H9 (cell line): Measurements from ENCODE around the gene DISP1. TPM values are rescaled to one million over a fixed set of nuclear protein-coding genes. Genes with fewer than 3 reads are reported as not detected.

Source experiments
- DNase-seq: peaks from one replicate; pipeline ENCODE4 v3.0.0-alpha.2; 2017
- H2AFZ ChIP-seq: one replicate; pipeline ENCODE4 v1.6.1; 2013; ENCODE audit warnings: mild to moderate bottlenecking, low read length, control low read depth, moderate library complexity
- H2AK5ac ChIP-seq: 2 replicates; pipeline ENCODE4 v1.6.1; 2013; ENCODE audit warnings: low read length, control low read depth, mixed read lengths; ENCODE audit not compliant: insufficient read length
- H2BK120ac ChIP-seq: one replicate; pipeline ENCODE4 v1.6.1; 2013; ENCODE audit warnings: low read depth, mild to moderate bottlenecking, low read length, control low read depth, inconsistent platforms; ENCODE audit not compliant: poor library complexity, severe bottlenecking
- H2BK12ac ChIP-seq: 2 replicates; pipeline ENCODE4 v1.6.1; 2013; ENCODE audit warnings: low read length, control low read depth, mixed read lengths, low read depth; ENCODE audit not compliant: insufficient read length
- H2BK15ac ChIP-seq: 2 replicates; pipeline ENCODE4 v1.6.1; 2013; ENCODE audit warnings: low read depth, low read length, control low read depth
- H2BK20ac ChIP-seq: one replicate; pipeline ENCODE4 v1.6.1; 2013; ENCODE audit warnings: low read depth, mild to moderate bottlenecking, low read length, control low read depth, inconsistent platforms; ENCODE audit not compliant: poor library complexity, severe bottlenecking
- H2BK5ac ChIP-seq: 2 replicates; pipeline ENCODE4 v1.6.1; 2013; ENCODE audit warnings: low read length, control low read depth, mixed read lengths; ENCODE audit not compliant: insufficient read length
- H3K14ac ChIP-seq: 2 replicates; pipeline ENCODE4 v1.6.1; 2013; ENCODE audit warnings: low read length, control low read depth; ENCODE audit not compliant: insufficient read depth
- H3K18ac ChIP-seq: 2 replicates; pipeline ENCODE4 v1.6.1; 2013; ENCODE audit warnings: low read depth, mild to moderate bottlenecking, mixed read lengths, low read length, control low read depth; ENCODE audit not compliant: insufficient read length
- H3K23ac ChIP-seq: 2 replicates; pipeline ENCODE4 v1.6.1; 2013; ENCODE audit warnings: low read length, control low read depth, mixed read lengths, low read depth; ENCODE audit not compliant: insufficient read length
- H3K23me2 ChIP-seq: 2 replicates; pipeline ENCODE4 v1.6.1; 2013; ENCODE audit warnings: low read depth, mild to moderate bottlenecking, mixed read lengths, low read length, control low read depth; ENCODE audit not compliant: insufficient read length, poor library complexity, severe bottlenecking
- H3K27ac ChIP-seq: 2 replicates; pipeline ENCODE4 v1.5.1; 2013; ENCODE audit warnings: low read length, control low read depth, mixed read lengths, low read depth; ENCODE audit not compliant: insufficient read length
- H3K27me3 ChIP-seq: 2 replicates; pipeline ENCODE4 v1.6.1; 2013; ENCODE audit warnings: low read length, control low read depth, inconsistent platforms; ENCODE audit not compliant: insufficient read depth
- H3K4ac ChIP-seq: 2 replicates; pipeline ENCODE4 v1.6.1; 2013; ENCODE audit warnings: low read depth, mild to moderate bottlenecking, control low read depth, inconsistent platforms, low read length, moderate library complexity
- H3K4me1 ChIP-seq: 2 replicates; pipeline ENCODE4 v1.6.1; 2013; ENCODE audit warnings: low read length, control low read depth, inconsistent platforms; ENCODE audit not compliant: insufficient read depth
- H3K4me2 ChIP-seq: 2 replicates; pipeline ENCODE4 v1.6.1; 2013; ENCODE audit warnings: low read length, control low read depth, mixed read lengths; ENCODE audit not compliant: insufficient read length, insufficient read depth
- H3K56ac ChIP-seq: 2 replicates; pipeline ENCODE4 v1.6.1; 2013; ENCODE audit warnings: low read depth, mild to moderate bottlenecking, mixed read lengths, low read length, control low read depth; ENCODE audit not compliant: insufficient read length
- H3K79me1 ChIP-seq: 2 replicates; pipeline ENCODE4 v1.6.1; 2013; ENCODE audit warnings: low read depth, mild to moderate bottlenecking, moderate library complexity, low read length, control low read depth, inconsistent platforms; ENCODE audit not compliant: insufficient read depth, poor library complexity, severe bottlenecking
- H3K79me2 ChIP-seq: 2 replicates; pipeline ENCODE4 v1.6.1; 2013; ENCODE audit warnings: low read length, control low read depth, inconsistent platforms; ENCODE audit not compliant: insufficient read depth
- H3K9ac ChIP-seq: 2 replicates; pipeline ENCODE4 v1.6.1; 2013; ENCODE audit warnings: low read length, control low read depth, mixed read lengths; ENCODE audit not compliant: insufficient read length; ENCODE audit errors: extremely low read depth
- H3K9me3 ChIP-seq: one replicate; pipeline ENCODE4 v1.6.1; 2013; ENCODE audit warnings: low read depth, low read length, inconsistent platforms; ENCODE audit not compliant: control insufficient read depth
- H3T11ph ChIP-seq: one replicate; pipeline ENCODE4 v1.6.1; 2013; ENCODE audit warnings: mild to moderate bottlenecking, low read length, control low read depth, inconsistent platforms
- H4K20me1 ChIP-seq: one replicate; pipeline ENCODE4 v1.6.1; 2013; ENCODE audit not compliant: control insufficient read depth, insufficient read length, insufficient read depth
- H4K5ac ChIP-seq: 2 replicates; pipeline ENCODE4 v1.6.1; 2013; ENCODE audit warnings: low read depth, mild to moderate bottlenecking, mixed read lengths, low read length, control low read depth; ENCODE audit not compliant: insufficient read length
- H4K8ac ChIP-seq: replicated peaks from 2 replicates; pipeline ENCODE4 v1.6.1; 2013; ENCODE audit warnings: low read length, control low read depth, mixed read lengths, low read depth; ENCODE audit not compliant: insufficient read length
- H4K91ac ChIP-seq: 2 replicates; pipeline ENCODE4 v1.6.1; 2013; ENCODE audit warnings: low read depth, mild to moderate bottlenecking, moderate library complexity, mixed read lengths, low read length, control low read depth; ENCODE audit not compliant: insufficient read length
- H3K27ac Mint-ChIP-seq, 3 experiments: 2 replicates in 2 of 3; 3 replicates in 1 of 3; pipeline ENCODE4 v1.8.0; 2020 to 2021; ENCODE audit warnings: mixed read lengths in 3 of 3, mild to moderate bottlenecking in 1 of 3, moderate library complexity in 1 of 3
- H3K27me3 Mint-ChIP-seq: 2 replicates; pipeline ENCODE4 v1.8.0; 2021; ENCODE audit warnings: low read depth, mild to moderate bottlenecking, moderate library complexity, mixed read lengths
- H3K36me3 Mint-ChIP-seq, 3 experiments: 2 replicates in 2 of 3; 3 replicates in 1 of 3; pipeline ENCODE4 v1.8.0; 2020 to 2021; ENCODE audit warnings: low read depth in 3 of 3, mixed read lengths in 3 of 3; ENCODE audit not compliant: insufficient read depth in 1 of 3
- H3K4me1 Mint-ChIP-seq, 2 experiments: 2 replicates each; pipeline ENCODE4 v1.8.0; 2020; ENCODE audit warnings: mixed read lengths in 2 of 2
- H3K4me3 Mint-ChIP-seq, 2 experiments: 2 replicates in 1 of 2; 3 replicates in 1 of 2; pipeline ENCODE4 v1.8.0; 2020 to 2021; ENCODE audit warnings: mild to moderate bottlenecking in 2 of 2, mixed read lengths in 2 of 2, moderate library complexity in 1 of 2
- H3K9me3 Mint-ChIP-seq, 2 experiments: 2 replicates in 1 of 2; 3 replicates in 1 of 2; pipeline ENCODE4 v1.8.0; 2020; ENCODE audit warnings: mild to moderate bottlenecking in 2 of 2, mixed read lengths in 2 of 2, moderate library complexity in 1 of 2
- whole genome bisulfite sequencing: extraction: QIAGEN DNeasy Blood & Tissue Kit; methylation state at CpG from one replicate; pipeline ENCODE4 v1.1.7; 2013; ENCODE audit warnings: missing lambda C conversion rate, low lambda C conversion rate, mixed read lengths; ENCODE audit not compliant: insufficient read length; ENCODE audit errors: extremely low coverage; 5-methylcytosine and 5-hydroxymethylcytosine counted together
- total RNA-seq: library from RNA; stranded (reverse); gene quantifications from 2 replicates; pipeline ENCODE4 v1.2.1, GENCODE V29; 2021
- TF ChIP-seq, protein P1 (sequence below): fragments of 200-600 bp; sonication (generic); conservative IDR thresholded peaks from 3 replicates; pipeline ENCODE4 v1.8.0; 2021; ENCODE audit warnings: antibody characterized with exemption, mild to moderate bottlenecking

Gene DISP1
- total RNA-seq, 1 experiment from 2014 or later: 2.6 TPM

DNA sequence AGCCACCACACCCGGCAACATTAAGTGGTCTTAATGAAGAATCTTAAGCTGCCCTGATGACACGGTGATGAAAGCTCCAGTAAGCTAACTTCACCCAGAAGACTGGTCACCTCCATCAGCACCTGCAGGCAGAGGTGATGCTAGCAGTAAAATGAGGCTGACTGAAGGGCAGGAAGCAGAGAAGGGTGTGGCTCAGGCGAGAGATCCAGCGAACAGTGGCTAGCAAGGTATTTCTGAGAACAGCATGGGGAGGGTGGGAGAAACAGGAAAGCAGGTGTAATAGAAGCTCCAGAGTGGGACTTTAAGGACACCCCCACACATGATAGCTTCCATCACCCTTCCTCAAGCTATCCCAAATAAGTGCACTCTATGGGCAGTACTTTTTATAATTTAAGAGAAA lies 15.9 kb upstream of the DISP1 start:
- TF ChIP-seq, protein P1, sequence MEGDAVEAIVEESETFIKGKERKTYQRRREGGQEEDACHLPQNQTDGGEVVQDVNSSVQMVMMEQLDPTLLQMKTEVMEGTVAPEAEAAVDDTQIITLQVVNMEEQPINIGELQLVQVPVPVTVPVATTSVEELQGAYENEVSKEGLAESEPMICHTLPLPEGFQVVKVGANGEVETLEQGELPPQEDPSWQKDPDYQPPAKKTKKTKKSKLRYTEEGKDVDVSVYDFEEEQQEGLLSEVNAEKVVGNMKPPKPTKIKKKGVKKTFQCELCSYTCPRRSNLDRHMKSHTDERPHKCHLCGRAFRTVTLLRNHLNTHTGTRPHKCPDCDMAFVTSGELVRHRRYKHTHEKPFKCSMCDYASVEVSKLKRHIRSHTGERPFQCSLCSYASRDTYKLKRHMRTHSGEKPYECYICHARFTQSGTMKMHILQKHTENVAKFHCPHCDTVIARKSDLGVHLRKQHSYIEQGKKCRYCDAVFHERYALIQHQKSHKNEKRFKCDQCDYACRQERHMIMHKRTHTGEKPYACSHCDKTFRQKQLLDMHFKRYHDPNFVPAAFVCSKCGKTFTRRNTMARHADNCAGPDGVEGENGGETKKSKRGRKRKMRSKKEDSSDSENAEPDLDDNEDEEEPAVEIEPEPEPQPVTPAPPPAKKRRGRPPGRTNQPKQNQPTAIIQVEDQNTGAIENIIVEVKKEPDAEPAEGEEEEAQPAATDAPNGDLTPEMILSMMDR: no peak
- no peak overlapping the region for H3K4me2 ChIP-seq
- no peak overlapping the region for H2BK120ac ChIP-seq
- H2BK5ac ChIP-seq: no peak overlapping the region
- no peaks in the 10 kb centered on the region for H3K36me3 Mint-ChIP-seq
- H3K56ac ChIP-seq: no peak overlapping the region
- no peak overlapping the region for H4K8ac ChIP-seq
- no peak overlapping the region for H3K4ac ChIP-seq
- no peaks in the 10 kb centered on the region for H3K4me1 ChIP-seq
- H3K79me2 ChIP-seq: no peaks in the 10 kb centered on the region
- H3K27ac ChIP-seq: no peak overlapping the region
- H3K23me2 ChIP-seq: no peaks in the 10 kb centered on the region
- H3K4me3 Mint-ChIP-seq: no peak overlapping the region
- H3K9ac ChIP-seq: no peak overlapping the region
- no peak for DNase-seq
- peaks cover 0 to 5% of the 10 kb centered on the region in 2 experiments; a peak in 2 of 5 replicates for H3K9me3 Mint-ChIP-seq
- H3K27ac Mint-ChIP-seq: no peak overlapping the region
- no peaks in the 10 kb centered on the region for H3K27me3 ChIP-seq
- no CpG with 5 or more reads among the region's 4 CpGs for WGBS
- H2AK5ac ChIP-seq: no peak overlapping the region
- no peak overlapping the region for H3K23ac ChIP-seq
- H3K18ac ChIP-seq: no peak overlapping the region
- no peak overlapping the region for H3T11ph ChIP-seq
- no peak overlapping the region for H4K91ac ChIP-seq
- H3K27me3 Mint-ChIP-seq: peaks cover 6% of the 10 kb centered on the region
- no peaks in the 10 kb centered on the region for H3K4me1 Mint-ChIP-seq
- H3K79me1 ChIP-seq: no peaks in the 10 kb centered on the region
- H4K20me1 ChIP-seq: no peaks in the 10 kb centered on the region
- H2BK12ac ChIP-seq: no peak overlapping the region
- no peaks in the 10 kb centered on the region for H3K9me3 ChIP-seq
- H4K5ac ChIP-seq: no peak overlapping the region
- no peak overlapping the region for H2BK15ac ChIP-seq
- no peak overlapping the region for H2BK20ac ChIP-seq
- H3K14ac ChIP-seq: no peak overlapping the region
- H2AFZ ChIP-seq: no peak overlapping the region
